Vagina (tissue), 2 donors: Measurements from ENCODE around the gene OR8B4. TPM values are rescaled to one million over a fixed set of nuclear protein-coding genes. Genes with fewer than 3 reads are reported as not detected.
"Not testable (repeated sequence)": the region's sequence is repeated elsewhere in the genome, so short reads cannot be mapped to it uniquely, and the experiment has no call there.

ENCODE experiments used
- DNase-seq, 2 donors: peaks; one replicate each; pipeline ENCODE4 v3.0.0-alpha.2; 2017; ENCODE audit errors: extremely low spot score in 2 of 2
- H3K27ac ChIP-seq: fragments of 200-600 bp; sonication (generic); one replicate; pipeline ENCODE4 v1.5.1; 2019
- H3K27me3 ChIP-seq: fragments of 200-600 bp; sonication (generic); one replicate; pipeline ENCODE4 v1.5.1; 2019
- H3K36me3 ChIP-seq, 2 donors: fragments of 200-600 bp; sonication (generic); one replicate each; pipeline ENCODE4 v1.5.1; 2017 to 2019
- H3K4me1 ChIP-seq: fragments of 200-600 bp; sonication (generic); one replicate; pipeline ENCODE4 v1.5.1; 2019
- H3K4me3 ChIP-seq, 2 donors: fragments of 200-600 bp; sonication (generic); 1 replicate in 1 of 2; 2 replicates in 1 of 2; pipeline ENCODE4 v1.5.1; 2016 to 2019
- H3K9me3 ChIP-seq: fragments of 200-600 bp; sonication (generic); one replicate; pipeline ENCODE4 v1.5.1; 2019
- POLR2A ChIP-seq, 2 donors: fragments of 450-650 bp; IDR thresholded peaks; one replicate each; pipeline ENCODE4 v1.6.1; 2017; ENCODE audit warnings: antibody characterized with exemption in 2 of 2, mild to moderate bottlenecking in 2 of 2, moderate library complexity in 2 of 2
- POLR2AphosphoS5 ChIP-seq, 2 donors: sonication (generic); formaldehyde crosslinking; IDR thresholded peaks; one replicate each; pipeline ENCODE4 v1.9.0; 2017; ENCODE audit warnings: antibody characterized with exemption in 2 of 2, mild to moderate bottlenecking in 2 of 2, low read depth in 1 of 2; ENCODE audit not compliant: insufficient read depth in 1 of 2
- intact Hi-C: fragments of 100-400 bp; cut with DNase I; formaldehyde crosslinking; loops from one replicate; pipeline ENCODE4 v1.15.1; 2023
- total RNA-seq: library from RNA; depleted of rRNA; stranded (reverse); fragments of >200 nt; gene quantifications from one replicate; pipeline ENCODE4 v1.2.3, GENCODE V29; 2016
- TF ChIP-seq, protein P1 (sequence below), 3 experiments: fragments of 450-650 bp in 2 of 3; fragments of 200-600 bp in 1 of 3; sonication (generic) in 1 of 3; IDR thresholded peaks; one replicate each; pipeline ENCODE4 v1.5.1; 2017 to 2019; ENCODE audit warnings: antibody characterized with exemption in 3 of 3, mild to moderate bottlenecking in 2 of 3, moderate library complexity in 2 of 3

OR8B4 gene
- total RNA-seq, 1 donor from 2014 or later = not detected

DNA sequence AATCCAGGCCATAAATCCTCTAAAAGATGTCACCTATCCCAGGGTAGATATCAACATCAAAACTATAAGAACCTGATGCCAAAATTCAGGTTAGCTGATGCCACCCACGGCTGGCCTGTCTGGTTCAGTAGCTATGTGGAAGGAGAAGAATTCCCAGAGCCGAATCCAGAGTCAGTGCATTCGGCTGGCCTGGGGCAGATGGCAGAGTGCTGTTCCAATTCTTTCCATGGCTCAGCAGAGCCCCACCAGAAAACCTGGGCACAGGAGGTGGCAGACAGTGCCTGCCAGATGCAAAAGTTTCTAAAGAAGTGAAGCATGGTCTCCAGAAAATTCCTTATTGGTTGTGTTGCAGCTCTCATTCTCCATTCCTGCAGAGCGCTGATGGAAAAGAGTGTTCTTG is 40.7 kb upstream of the OR8B4 start:
- Histone ChIP-seq H3K4me1 (no peaks in the 10 kb centered on the region), H3K9me3 (no peaks in the 10 kb centered on the region), H3K27ac (no peak overlapping the region), H3K27me3 (no peaks in the 10 kb centered on the region), H3K36me3 (no peaks in the 10 kb centered on the region), H3K4me3 (no peak overlapping the region)
- intact Hi-C loops = no loop called here
- no peak for DNase-seq
- TF ChIP-seq POLR2AphosphoS5 (IDR thresholded peaks at IDR 0.05; ENCODE audit: insufficient read depth in 1 of 2, low read depth in 1 of 2) (no peak), POLR2A (IDR thresholded peaks at IDR 0.05) (no peak)
- TF ChIP-seq, protein P1, sequence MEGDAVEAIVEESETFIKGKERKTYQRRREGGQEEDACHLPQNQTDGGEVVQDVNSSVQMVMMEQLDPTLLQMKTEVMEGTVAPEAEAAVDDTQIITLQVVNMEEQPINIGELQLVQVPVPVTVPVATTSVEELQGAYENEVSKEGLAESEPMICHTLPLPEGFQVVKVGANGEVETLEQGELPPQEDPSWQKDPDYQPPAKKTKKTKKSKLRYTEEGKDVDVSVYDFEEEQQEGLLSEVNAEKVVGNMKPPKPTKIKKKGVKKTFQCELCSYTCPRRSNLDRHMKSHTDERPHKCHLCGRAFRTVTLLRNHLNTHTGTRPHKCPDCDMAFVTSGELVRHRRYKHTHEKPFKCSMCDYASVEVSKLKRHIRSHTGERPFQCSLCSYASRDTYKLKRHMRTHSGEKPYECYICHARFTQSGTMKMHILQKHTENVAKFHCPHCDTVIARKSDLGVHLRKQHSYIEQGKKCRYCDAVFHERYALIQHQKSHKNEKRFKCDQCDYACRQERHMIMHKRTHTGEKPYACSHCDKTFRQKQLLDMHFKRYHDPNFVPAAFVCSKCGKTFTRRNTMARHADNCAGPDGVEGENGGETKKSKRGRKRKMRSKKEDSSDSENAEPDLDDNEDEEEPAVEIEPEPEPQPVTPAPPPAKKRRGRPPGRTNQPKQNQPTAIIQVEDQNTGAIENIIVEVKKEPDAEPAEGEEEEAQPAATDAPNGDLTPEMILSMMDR (IDR thresholded peaks at IDR 0.05) = no peak

DNA sequence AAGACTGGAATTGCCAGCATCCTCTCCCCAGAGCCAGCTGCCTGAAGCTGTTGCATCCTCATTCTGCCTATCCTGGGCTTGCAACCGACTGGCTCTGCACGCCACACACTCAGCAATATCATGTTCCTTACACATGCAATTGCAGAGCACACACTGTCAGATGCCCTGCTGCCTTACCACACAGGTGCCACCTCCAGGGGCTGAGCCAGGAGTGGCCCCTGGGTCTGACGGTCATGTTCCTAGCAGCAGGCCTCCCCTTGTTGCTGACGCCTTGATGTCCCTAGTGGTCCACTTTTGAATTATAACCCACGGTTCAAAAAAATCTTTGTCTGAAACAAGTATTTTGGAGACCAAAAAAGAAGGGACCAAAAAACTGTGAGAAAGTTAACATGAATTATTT is 39.3 kb upstream of the OR8B4 start:
- Histone ChIP-seq H3K4me1 (no peaks in the 10 kb centered on the region), H3K9me3 (no peaks in the 10 kb centered on the region), H3K4me3 (no peak overlapping the region), H3K36me3 (no peaks in the 10 kb centered on the region), H3K27ac (no peak overlapping the region), H3K27me3 (no peaks in the 10 kb centered on the region)
- intact Hi-C loops = no loop called here
- TF ChIP-seq, protein P1 (IDR thresholded peaks at IDR 0.05) = no peak
- no peak for TF ChIP-seq POLR2AphosphoS5 (IDR thresholded peaks at IDR 0.05; ENCODE audit: insufficient read depth in 1 of 2, low read depth in 1 of 2)
- no peak for TF ChIP-seq POLR2A (IDR thresholded peaks at IDR 0.05)
- DNase-seq = no peak

DNA sequence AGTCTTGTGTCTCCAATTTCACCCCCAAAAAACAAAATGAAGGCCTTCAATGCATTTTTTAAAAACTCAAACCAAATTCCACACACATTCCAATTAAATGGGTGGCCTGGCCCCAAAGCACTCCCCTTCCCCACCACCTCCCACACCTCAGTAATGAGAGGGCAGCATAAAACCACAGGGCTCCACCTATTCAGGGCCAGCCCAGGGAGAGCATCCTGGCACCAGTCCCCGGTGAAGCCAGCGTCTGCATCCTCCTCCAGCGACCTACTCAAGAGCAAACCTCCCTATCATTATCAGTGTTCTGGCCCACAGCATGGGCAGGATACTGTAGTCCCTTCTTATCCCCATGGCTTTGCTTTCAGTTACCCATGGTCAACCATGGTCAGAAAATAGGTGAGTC is 38.7 kb upstream of the OR8B4 start:
- TF ChIP-seq, protein P1 (IDR thresholded peaks at IDR 0.05) = no peak
- TF ChIP-seq POLR2AphosphoS5 (IDR thresholded peaks at IDR 0.05; ENCODE audit: insufficient read depth in 1 of 2, low read depth in 1 of 2) (no peak), POLR2A (IDR thresholded peaks at IDR 0.05) (no peak)
- H3K36me3 ChIP-seq = no peaks in the 10 kb centered on the region
- no peaks in the 10 kb centered on the region for H3K27me3 ChIP-seq
- no peak overlapping the region for H3K4me3 ChIP-seq
- intact Hi-C loops = no loop called here
- H3K27ac ChIP-seq = no peak overlapping the region
- no peak for DNase-seq
- no peaks in the 10 kb centered on the region for H3K4me1 ChIP-seq
- H3K9me3 ChIP-seq = no peaks in the 10 kb centered on the region

DNA sequence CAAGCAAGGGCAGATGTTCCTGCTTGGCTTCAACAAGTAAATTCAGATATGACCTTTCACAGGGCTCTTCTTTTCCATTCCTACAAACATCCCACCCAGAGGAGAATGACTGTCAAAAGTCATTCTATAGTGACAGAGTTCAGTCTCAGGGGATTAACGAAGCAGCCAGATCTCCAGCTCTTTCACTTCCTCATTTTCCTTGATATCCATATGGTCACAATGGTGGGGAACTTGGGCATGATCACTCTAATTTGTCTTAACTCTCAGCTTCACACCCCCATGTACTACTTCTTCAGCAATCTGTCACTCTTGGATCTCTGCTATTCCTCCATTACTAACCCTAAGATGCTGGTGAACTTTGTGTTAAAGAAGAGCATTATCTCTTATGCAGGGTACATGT is 35.8 kb upstream of the OR8B4 start:
- Histone ChIP-seq H3K4me3 (no peak overlapping the region), H3K27me3 (no peaks in the 10 kb centered on the region), H3K36me3 (no peaks in the 10 kb centered on the region), H3K27ac (no peak overlapping the region), H3K4me1 (no peaks in the 10 kb centered on the region), H3K9me3 (no peaks in the 10 kb centered on the region)
- TF ChIP-seq POLR2A (IDR thresholded peaks at IDR 0.05) (no peak), POLR2AphosphoS5 (IDR thresholded peaks at IDR 0.05; ENCODE audit: insufficient read depth in 1 of 2, low read depth in 1 of 2) (no peak)
- TF ChIP-seq, protein P1 (IDR thresholded peaks at IDR 0.05) = no peak
- intact Hi-C loops = no loop called here
- no peak for DNase-seq

DNA sequence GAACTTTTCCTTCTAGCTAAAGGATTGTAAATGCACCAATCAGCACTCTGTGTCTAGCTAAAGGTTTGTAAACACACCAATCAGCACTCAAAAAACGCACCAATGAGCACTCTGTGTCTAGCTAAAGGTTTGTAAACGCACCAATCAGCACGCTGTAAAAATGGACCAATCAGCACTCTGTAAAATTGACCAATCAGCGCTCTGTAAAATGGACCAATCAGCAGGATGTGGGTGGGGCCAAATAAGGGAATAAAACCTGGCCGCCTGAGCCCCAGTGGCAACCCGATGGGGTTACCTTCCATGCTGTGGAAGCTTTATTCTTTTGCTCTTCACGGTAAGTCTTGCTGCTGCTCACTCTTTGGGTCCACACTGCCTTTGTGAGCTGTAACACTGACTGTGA is 34.7 kb upstream of the OR8B4 start:
- H3K36me3 ChIP-seq, H3K27ac ChIP-seq, H3K27me3 ChIP-seq, DNase-seq, H3K4me3 ChIP-seq, H3K4me1 ChIP-seq, intact Hi-C loops, H3K9me3 ChIP-seq: not testable (repeated sequence)

DNA sequence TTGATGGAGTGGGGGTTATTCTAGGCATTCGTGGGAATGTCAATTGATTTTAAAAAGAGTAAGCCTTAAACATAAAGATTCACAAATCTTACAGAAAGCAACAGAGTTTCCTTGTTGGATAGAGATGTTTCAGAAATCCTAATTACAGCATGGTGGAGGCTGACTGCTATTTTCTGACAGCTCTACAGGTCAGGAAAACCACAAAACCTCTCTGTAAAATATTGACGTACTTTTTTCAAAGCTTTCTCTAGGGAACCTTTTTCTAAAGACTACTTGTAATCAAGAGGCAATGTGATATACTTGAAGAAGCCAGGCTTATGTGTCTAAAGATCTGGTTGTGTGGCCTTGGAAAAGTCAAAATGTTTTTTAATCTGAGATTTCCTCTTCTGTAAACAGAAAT is 29.9 kb upstream of the OR8B4 start:
- Histone ChIP-seq H3K9me3 (no peaks in the 10 kb centered on the region), H3K4me3 (no peak overlapping the region), H3K27me3 (no peaks in the 10 kb centered on the region), H3K27ac (no peak overlapping the region), H3K36me3 (no peaks in the 10 kb centered on the region), H3K4me1 (no peaks in the 10 kb centered on the region)
- TF ChIP-seq POLR2A (IDR thresholded peaks at IDR 0.05) (no peak), POLR2AphosphoS5 (IDR thresholded peaks at IDR 0.05; ENCODE audit: insufficient read depth in 1 of 2, low read depth in 1 of 2) (no peak)
- TF ChIP-seq, protein P1 (IDR thresholded peaks at IDR 0.05) = no peak
- no peak for DNase-seq
- intact Hi-C loops = no loop called here
